Smooth muscle cell (in vitro differentiated cells): ENCODE results near the gene PRKRIP1. TPM values are rescaled to one million over a fixed set of nuclear protein-coding genes. Genes with fewer than 3 reads are reported as not detected.
A peak's percentile ranks its signal among the peaks of the same experiment; 100 is the strongest.
"Not testable (repeated sequence)": the region's sequence is repeated elsewhere in the genome, so short reads cannot be mapped to it uniquely, and the experiment has no call there.

Source experiments
- DNase-seq: peaks from one replicate; lab custom pipeline; 2025; ENCODE audit not compliant: unreplicated experiment; lab: John Stamatoyannopoulos, UW
- H2AFZ ChIP-seq: fragments of 200-600 bp; sonication (generic); 2 replicates; pipeline ENCODE4 v1.6.0; 2016; ENCODE audit warnings: antibody characterized with exemption, low read depth, mild to moderate bottlenecking
- H3F3A ChIP-seq: fragments of 200-600 bp; sonication (generic); 2 replicates; pipeline ENCODE4 v1.6.0; 2017; ENCODE audit warnings: antibody characterized with exemption, low read depth
- H3K27ac ChIP-seq: fragments of 200-600 bp; sonication (generic); 2 replicates; pipeline ENCODE4 v1.5.1; 2016; ENCODE audit warnings: low read depth, mild to moderate bottlenecking
- H3K27me3 ChIP-seq: fragments of 200-600 bp; sonication (generic); 2 replicates; pipeline ENCODE4 v1.6.1; 2016; ENCODE audit warnings: low read depth, mild to moderate bottlenecking
- H3K36me3 ChIP-seq: fragments of 200-600 bp; sonication (generic); 2 replicates; pipeline ENCODE4 v1.5.1; 2016; ENCODE audit warnings: low read depth
- H3K4me1 ChIP-seq: fragments of 200-600 bp; sonication (generic); 2 replicates; pipeline ENCODE4 v1.5.1; 2016; ENCODE audit warnings: low read depth
- H3K4me2 ChIP-seq: fragments of 200-600 bp; sonication (generic); 2 replicates; pipeline ENCODE4 v1.6.0; 2016; ENCODE audit warnings: mild to moderate bottlenecking
- H3K4me3 ChIP-seq: fragments of 200-600 bp; sonication (generic); 2 replicates; pipeline ENCODE4 v1.5.1; 2016; ENCODE audit warnings: mild to moderate bottlenecking
- H3K79me2 ChIP-seq: fragments of 200-600 bp; sonication (generic); 2 replicates; pipeline ENCODE4 v1.6.0; 2016; ENCODE audit warnings: low read depth, mild to moderate bottlenecking
- H3K9ac ChIP-seq: fragments of 200-600 bp; sonication (generic); 2 replicates; pipeline ENCODE4 v1.6.0; 2016; ENCODE audit warnings: low read depth
- H3K9me3 ChIP-seq: fragments of 200-600 bp; sonication (generic); replicated peaks from 2 replicates; pipeline ENCODE4 v1.5.1; 2016; ENCODE audit warnings: low read depth
- H4K20me1 ChIP-seq: fragments of 200-600 bp; sonication (generic); 2 replicates; pipeline ENCODE4 v1.6.0; 2016; ENCODE audit warnings: low read depth
- WGBS: methylation state at CpG from one replicate; pipeline ENCODE4 v1.1.7; 2016; ENCODE audit warnings: low lambda C conversion rate; 5-methylcytosine and 5-hydroxymethylcytosine counted together
- polyA plus RNA-seq: library from polyadenylated mRNA; unstranded; fragments of >200 nt; fragmentation: Nextera tagmentation; extraction: Ambion mirVana; gene quantifications from 2 replicates; pipeline ENCODE4 v1.2.1, GENCODE V29; 2016
- total RNA-seq: library from RNA; depleted of rRNA; stranded (reverse); fragments of >200 nt; gene quantifications from 2 replicates; pipeline ENCODE4 v1.2.3, GENCODE V29; 2014
- TF ChIP-seq, protein P1 (sequence below): fragments of 200-600 bp; sonication (generic); IDR thresholded peaks from 2 replicates; pipeline ENCODE4 v1.5.1; 2017; ENCODE audit warnings: borderline replicate concordance, mild to moderate bottlenecking, antibody characterized with exemption; ENCODE audit not compliant: insufficient read depth, poor library complexity, severe bottlenecking

The PRKRIP1 gene, protein sequence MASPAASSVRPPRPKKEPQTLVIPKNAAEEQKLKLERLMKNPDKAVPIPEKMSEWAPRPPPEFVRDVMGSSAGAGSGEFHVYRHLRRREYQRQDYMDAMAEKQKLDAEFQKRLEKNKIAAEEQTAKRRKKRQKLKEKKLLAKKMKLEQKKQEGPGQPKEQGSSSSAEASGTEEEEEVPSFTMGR
- total RNA-seq, result 14.3 and 17.2 TPM in 2 replicates
- polyA plus RNA-seq, result 34.5 and 51.9 TPM in 2 replicates

DNA sequence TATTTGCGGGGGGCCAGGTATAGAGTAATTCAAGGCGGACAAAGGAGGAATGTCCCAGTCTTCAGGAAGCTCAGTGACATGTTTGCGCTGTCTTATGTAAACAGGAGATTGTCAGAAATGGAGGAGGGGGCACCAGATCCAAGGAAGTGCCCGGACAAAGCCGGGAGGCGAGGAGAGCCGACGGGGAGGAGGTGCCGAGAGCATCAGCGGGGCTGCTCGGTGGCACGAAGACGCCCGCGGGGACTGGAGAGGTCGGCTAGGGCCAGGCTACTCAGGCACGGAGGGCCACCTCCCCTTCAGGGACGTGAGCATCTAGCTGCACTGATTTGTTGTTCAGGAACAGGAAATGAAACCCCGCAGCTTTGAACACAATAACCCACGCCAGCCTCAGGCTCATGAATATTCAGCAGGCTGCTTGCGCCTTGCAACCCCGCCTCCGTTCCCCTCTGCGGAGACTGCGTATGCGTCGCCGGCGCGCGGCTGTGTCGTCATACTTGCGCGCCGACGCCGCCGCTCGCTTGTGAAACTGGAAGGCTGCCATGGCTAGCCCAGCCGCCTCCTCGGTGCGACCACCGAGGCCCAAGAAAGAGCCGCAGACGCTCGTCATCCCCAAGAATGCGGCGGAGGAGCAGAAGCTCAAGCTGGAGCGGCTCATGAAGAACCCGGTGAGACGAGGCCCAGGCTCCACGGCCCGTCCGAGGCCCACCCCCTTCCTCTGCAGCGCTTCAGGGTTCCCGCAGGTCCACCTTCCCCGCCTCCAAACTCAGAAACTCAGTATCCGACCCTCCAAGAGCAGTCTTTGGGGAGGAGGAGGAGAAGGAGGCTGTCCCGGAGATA, at the start of gene PRKRIP1:
TSS of gene PRKRIP1 (plus strand) at position 491 of the 837 bp plus-strand sequence. CDS start at position 540, 49 bp downstream.
- peak within 1 kb of the TSS; percentile 97 for H3K9ac ChIP-seq
- H3F3A ChIP-seq, result peaks cover 17% of the 10 kb centered on the region
- H3K4me3 ChIP-seq, result peak within 1 kb of the TSS; percentile 96
- peaks cover 8% of the 10 kb centered on the region for H3K79me2 ChIP-seq
- peak within 1 kb of the TSS; percentile 95 for H3K4me2 ChIP-seq
- H3K27ac ChIP-seq, result peak within 1 kb of the TSS; percentile 96
- H3K4me1 ChIP-seq, result no peaks in the 10 kb centered on the region
- WGBS, result under 1% methylated on average over 56 of the region's 59 CpGs
- peak within 1 kb of the TSS; percentile 75 for H2AFZ ChIP-seq
- TF ChIP-seq, protein P1, sequence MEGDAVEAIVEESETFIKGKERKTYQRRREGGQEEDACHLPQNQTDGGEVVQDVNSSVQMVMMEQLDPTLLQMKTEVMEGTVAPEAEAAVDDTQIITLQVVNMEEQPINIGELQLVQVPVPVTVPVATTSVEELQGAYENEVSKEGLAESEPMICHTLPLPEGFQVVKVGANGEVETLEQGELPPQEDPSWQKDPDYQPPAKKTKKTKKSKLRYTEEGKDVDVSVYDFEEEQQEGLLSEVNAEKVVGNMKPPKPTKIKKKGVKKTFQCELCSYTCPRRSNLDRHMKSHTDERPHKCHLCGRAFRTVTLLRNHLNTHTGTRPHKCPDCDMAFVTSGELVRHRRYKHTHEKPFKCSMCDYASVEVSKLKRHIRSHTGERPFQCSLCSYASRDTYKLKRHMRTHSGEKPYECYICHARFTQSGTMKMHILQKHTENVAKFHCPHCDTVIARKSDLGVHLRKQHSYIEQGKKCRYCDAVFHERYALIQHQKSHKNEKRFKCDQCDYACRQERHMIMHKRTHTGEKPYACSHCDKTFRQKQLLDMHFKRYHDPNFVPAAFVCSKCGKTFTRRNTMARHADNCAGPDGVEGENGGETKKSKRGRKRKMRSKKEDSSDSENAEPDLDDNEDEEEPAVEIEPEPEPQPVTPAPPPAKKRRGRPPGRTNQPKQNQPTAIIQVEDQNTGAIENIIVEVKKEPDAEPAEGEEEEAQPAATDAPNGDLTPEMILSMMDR, result no peak
- no peaks in the 10 kb centered on the region for H4K20me1 ChIP-seq
- peaks cover 4% of the 10 kb centered on the region for H3K36me3 ChIP-seq
- H3K9me3 ChIP-seq, result no peaks in the 10 kb centered on the region
- peak; percentile 53 for DNase-seq
- no peaks in the 10 kb centered on the region for H3K27me3 ChIP-seq

DNA sequence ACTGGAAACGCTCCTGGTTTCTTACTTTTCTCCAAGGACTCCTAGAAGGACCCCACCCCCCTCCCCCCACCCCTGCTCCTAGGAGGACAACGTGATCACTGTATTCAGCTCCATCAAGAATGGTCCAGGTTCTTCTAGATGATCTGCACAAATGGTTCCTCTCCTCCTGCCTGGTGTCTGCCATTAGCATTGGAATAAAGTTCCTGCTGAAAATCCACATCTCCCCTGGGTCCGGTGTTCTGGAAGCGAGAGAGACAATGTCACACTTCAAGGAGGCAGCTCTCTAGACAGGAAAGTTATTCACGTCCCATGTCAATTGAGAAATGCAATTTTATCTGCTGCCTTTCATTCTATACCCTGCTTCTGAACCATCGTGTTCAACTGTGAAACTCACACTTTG, 49.2 kb upstream of the PRKRIP1 start:
- not testable (repeated sequence) for H3K9me3 ChIP-seq, H3K79me2 ChIP-seq, H3K27me3 ChIP-seq, H3K36me3 ChIP-seq, DNase-seq, H3F3A ChIP-seq, H4K20me1 ChIP-seq, H3K27ac ChIP-seq, H3K9ac ChIP-seq, H2AFZ ChIP-seq, H3K4me3 ChIP-seq, H3K4me1 ChIP-seq, H3K4me2 ChIP-seq
- 96% methylated on average over 3 of the region's 6 CpGs for WGBS

DNA sequence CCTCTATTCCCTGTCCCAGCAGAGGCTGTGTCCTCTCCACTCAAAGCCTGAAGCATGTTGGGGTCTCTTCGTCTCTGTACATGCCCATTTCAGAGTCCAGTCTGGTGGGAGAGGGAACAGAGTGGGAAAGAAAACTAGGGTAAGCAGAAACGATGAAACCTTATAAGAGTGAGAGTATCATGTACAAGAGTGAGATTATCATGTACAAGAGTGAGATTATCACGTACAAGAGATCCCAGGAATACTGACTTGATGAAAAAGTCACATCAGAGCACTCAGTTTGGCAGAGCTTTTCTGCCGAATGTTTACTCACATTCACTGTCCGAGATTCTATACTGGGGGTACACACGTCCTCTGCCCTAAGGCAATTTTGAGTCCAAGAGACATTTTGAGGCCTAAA, 39.8 kb upstream of the PRKRIP1 start, which contains the start of gene SPDYE6:
TSS of gene SPDYE6 (minus strand) at position 101 of the 400 bp plus-strand sequence. CDS start 421 bp downstream, outside the sequence.
- not testable (repeated sequence) for H3K79me2 ChIP-seq, H3K9ac ChIP-seq, H3K27ac ChIP-seq, H3K27me3 ChIP-seq, H3K36me3 ChIP-seq, H3K9me3 ChIP-seq, H2AFZ ChIP-seq, H3F3A ChIP-seq, H4K20me1 ChIP-seq, H3K4me3 ChIP-seq, H3K4me2 ChIP-seq, DNase-seq, H3K4me1 ChIP-seq
- WGBS, result no CpG with 5 or more reads among the region's 6 CpGs

DNA sequence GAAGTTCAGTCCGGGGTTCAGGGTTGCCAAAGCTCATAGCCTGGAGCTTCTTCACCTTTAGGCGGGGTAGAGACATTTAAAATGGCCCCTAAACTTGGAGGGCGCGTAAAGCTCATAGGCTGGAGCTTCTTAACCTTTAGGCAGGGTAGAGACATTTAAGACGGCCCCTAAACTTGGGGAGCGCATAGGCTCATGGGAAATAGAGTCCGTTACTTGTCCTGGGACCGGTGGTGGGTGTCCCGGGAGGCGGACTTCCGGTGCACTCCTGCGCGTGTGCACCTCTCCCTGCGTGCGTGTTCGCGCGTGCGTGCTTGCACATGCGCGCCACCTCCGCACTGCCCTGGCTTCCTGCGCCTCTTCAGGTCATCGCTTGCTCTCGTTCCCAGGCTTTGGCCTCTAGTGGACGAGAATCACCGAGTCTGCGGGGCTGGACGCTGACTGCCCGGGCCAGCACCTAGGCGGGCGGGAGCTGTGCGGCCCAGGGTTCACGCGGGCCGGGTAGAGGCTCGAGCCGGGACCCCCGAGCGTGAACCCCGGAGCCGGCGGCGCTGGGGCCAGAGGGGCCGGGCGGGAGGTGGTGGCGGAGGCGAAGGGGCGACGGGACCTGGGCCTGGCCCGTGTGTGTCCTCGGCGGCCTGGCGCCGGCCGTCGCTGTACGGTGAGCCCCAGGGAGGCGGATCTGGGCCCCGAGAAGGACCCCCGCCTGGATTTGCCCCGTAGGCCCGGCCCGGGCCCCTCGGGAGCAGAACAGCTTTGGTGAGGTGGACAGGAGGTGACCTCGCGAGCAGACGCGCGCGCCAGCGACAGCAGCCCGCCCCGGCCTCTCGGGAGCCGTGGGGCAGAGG, 32.4 kb upstream of the PRKRIP1 start:
- not testable (repeated sequence) for H3F3A ChIP-seq, H3K27me3 ChIP-seq, H3K9me3 ChIP-seq, H3K4me1 ChIP-seq, H3K36me3 ChIP-seq
- H3K4me2 ChIP-seq, result peak overlapping the region; percentile 82
- peak overlapping the region; percentile 86 for H3K27ac ChIP-seq
- H3K4me3 ChIP-seq, result peak overlapping the region; percentile 78
- H3K9ac ChIP-seq, result peak overlapping the region; percentile 92
- H4K20me1 ChIP-seq, result peaks cover 16% of the 10 kb centered on the region
- peaks cover 16% of the 10 kb centered on the region for H3K79me2 ChIP-seq
- peak; percentile 70 for DNase-seq
- H2AFZ ChIP-seq, result peak overlapping the region; percentile 79
- under 1% methylated on average over 58 of the region's 76 CpGs for WGBS

DNA sequence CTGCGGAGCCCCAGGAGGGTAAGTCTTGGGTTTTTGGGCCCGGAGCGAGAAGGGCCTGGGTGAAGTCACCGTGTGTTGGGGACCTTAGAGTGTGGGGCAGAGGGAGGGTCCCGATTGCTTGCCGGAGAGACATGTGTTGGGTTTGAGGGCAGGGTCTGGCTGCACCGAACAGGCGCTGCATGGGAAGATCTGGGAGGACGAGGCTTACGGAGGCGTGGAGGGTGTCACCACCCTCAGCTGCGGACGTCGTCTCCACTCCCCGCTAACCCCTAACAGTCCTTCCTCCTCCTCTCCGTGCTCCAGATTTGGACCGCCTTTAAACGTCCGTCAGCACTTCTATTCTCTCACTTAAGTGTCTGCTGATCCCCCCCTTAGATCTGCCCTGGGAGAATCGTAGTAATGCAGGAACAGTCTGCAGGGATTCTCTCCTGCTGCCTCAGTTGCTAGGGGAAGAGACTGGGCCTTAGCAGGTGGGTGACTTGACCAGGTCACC, 31.7 kb upstream of the PRKRIP1 start:
- H3K4me1 ChIP-seq, H3K27me3 ChIP-seq, H3K36me3 ChIP-seq, DNase-seq, H3K9me3 ChIP-seq, H3F3A ChIP-seq, H2AFZ ChIP-seq: not testable (repeated sequence)
- Histone ChIP-seq H3K9ac (peak overlapping the region; percentile 92), H4K20me1 (peaks cover 16% of the 10 kb centered on the region), H3K4me2 (peak overlapping the region; percentile 82), H3K4me3 (peak overlapping the region; percentile 78), H3K27ac (peak overlapping the region; percentile 86), H3K79me2 (peaks cover 16% of the 10 kb centered on the region)
- 0% methylated on average over 13 of the region's 20 CpGs for WGBS

DNA sequence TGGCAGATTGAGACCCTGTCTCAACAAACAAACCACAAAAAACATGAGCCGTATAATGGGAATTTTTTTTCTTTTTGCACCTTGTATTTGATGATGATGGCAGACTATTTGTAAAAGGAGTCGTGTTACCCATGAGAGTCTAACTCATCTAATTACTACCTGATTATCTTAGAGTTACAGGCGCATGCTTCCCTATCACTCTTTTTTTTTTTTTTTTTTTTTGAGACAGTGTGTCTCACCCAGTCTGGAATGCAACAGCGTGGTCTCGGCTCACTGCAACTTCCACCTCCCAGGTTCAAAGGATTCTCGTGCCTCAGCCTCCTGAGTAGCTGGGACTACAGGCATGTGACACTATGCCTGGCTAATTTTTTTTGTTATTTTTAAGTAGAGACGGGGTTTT, 30.8 kb upstream of the PRKRIP1 start:
- Histone ChIP-seq H4K20me1 (peaks cover 23% of the 10 kb centered on the region), H3K4me2 (peak overlapping the region; percentile 81), H3K79me2 (peaks cover 25% of the 10 kb centered on the region), H3K4me3 (peak overlapping the region; percentile 78)
- 54% methylated on average over 6 of the region's 7 CpGs for WGBS
- not testable (repeated sequence) for H3K9ac ChIP-seq, H3K36me3 ChIP-seq, H3K4me1 ChIP-seq, H3K27ac ChIP-seq, H3K27me3 ChIP-seq, H2AFZ ChIP-seq, DNase-seq, H3K9me3 ChIP-seq, H3F3A ChIP-seq

DNA sequence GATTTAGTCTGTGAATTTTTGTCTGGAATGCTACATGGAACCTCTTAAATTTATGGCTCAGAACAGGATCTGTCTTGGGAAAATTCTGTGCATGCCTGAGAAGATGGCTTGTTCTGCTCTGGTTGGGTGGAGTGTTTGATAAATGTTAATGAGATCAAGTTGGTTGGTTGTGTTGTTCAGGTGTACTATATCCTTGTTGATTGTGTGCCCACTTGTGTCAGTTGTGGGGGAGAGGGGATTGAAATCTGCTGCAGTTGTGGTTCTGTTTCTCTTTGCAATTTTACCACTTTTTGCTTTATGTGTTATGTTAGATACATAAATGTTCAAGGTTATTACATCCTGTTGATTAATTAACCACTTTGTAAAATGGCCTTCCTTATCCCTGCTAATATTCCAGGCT, 26.1 kb upstream of the PRKRIP1 start:
- not testable (repeated sequence) for H2AFZ ChIP-seq, H3K9me3 ChIP-seq, H3K9ac ChIP-seq, H3F3A ChIP-seq, H3K27me3 ChIP-seq, H3K4me2 ChIP-seq, H3K4me3 ChIP-seq, H3K27ac ChIP-seq, DNase-seq, H3K36me3 ChIP-seq, H3K4me1 ChIP-seq
- Histone ChIP-seq H4K20me1 (peaks cover 42% of the 10 kb centered on the region), H3K79me2 (peaks cover 44% of the 10 kb centered on the region)
